ENCODE measurements around the gene ELF1.

ELF1 gene

DNA sequence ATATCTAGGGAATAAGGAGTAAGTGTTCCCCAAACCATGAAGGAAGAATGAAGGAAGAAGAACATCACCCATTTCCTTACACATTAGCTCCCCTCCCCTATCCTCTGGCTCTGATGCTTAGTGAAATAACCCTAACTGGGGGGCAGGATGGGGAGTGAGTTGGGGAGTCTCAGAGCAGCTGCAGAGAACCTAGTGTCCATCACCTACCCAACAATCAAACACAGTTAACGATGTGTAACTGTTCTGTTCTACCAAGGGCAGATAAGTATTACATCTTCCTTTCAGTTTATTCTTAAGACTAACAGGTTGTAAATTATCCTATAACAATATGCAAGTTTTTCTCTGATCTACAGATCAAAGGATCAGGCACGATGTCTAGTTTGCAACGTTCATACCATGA, 12.8 kb downstream of the ELF1 start:
- DNase-seq = no peak

DNA sequence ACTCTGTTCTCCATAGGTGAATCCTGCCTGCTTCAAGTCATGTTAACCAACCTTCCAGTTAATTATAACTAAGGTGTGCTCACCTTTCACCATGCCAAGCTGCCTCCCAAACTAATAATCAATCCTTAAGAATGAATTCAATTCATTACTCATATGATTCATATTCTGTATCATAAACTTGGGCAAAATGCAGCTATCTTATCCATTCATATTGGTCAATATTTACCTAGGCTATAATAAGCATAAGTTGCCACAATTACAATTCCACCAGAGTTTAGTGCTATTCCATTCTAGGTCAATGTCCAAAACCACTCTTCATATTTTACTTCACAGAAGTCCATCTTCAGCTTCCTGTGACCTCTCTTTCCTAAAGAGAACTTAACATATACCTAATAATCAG, 13.4 kb downstream of the ELF1 start:
- DNase-seq = no peak

DNA sequence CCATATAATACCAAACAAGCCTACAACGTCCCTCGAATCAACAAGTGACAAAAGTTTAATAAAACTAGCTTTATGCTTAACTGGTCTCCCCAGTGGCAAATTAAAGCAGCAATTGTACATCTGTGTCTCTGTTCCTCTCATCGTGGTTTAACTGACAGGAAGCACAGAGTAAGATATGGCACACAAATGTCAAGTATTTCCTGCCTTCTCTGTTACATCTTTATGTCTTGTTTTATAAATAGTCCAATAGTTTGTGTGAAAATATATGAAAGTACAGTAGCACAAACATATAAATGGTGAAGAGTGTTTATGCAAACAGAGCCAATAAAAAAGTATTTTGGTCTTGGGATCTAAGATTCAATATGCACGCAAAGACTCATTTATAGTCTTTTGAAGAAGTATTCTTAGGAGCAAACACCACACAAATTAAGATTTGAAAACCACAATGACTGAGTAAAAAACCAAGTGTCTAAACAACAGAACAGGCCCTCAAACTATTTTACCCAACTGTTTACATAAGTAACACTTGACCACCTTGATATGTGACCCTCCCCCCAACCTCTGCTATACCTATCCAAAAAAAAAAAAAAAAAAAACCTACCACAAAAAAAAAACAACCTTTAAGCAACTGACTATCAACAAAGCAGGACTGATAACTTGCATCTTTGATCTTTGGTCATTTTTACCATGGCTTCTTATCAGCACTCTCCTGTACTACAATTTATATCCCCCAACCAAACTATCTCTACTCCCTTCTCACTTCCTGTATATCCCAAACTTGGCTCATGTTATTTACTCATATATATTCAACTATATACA, 14.0 kb downstream of the ELF1 start:
- no peak for DNase-seq

DNA sequence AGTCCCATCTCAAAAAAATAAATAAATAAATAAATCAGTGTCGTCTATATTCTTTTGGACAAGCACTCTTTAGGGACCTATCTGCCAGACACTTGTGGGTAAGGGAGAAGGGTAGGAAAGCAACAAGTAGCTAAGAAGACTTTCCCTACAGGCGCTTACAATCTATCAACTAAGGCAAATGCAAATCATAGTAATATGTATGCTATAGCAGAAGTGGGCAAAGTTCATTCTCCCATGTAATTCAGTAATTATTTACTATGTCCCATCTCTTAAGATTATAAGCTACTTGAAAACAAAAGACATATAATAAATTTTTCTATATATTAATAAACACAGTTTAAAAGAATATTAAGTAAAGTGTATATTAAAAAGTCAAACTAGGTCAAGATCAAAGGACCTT, 16.5 kb downstream of the ELF1 start:
- DNase-seq = no peak

DNA sequence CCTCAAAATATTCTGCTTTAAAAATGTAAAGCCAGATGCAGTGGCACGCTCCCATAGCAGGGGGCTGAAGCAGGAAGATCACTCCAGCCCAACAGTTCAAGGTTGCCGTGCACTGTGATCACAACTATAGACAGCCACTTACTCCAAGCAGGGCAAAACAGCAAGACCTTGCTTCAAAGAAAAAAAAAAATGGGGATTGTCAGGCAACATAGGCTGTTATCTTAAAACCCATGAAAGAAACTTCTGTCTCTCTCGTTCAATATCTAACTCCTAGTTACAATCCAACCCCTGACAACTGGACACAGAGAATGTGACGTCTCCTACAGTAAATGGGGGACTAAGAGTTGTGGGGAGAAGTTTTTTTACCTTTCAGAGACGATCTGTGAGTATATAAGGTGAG, 17.4 kb downstream of the ELF1 start:
- DNase-seq = no peak

DNA sequence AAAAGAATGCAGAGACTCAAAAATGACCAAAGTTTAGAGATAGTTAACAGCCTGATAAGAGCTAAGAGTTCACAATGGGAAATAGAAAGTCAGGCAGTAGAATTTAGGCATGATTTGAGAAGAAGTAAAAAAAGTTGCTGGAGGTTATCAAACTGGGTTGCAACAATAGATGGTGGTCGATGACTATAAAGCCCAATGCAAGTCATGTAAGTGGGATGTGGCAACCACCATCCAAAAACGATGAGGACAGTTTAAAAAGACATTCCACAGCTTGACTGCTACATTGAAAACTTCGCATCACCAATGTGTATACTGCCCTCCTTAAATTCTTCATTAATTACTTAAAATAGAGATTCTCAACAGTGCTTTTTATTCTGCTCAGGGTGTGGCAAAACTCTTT, 19.7 kb downstream of the ELF1 start:
- no peak for DNase-seq

DNA sequence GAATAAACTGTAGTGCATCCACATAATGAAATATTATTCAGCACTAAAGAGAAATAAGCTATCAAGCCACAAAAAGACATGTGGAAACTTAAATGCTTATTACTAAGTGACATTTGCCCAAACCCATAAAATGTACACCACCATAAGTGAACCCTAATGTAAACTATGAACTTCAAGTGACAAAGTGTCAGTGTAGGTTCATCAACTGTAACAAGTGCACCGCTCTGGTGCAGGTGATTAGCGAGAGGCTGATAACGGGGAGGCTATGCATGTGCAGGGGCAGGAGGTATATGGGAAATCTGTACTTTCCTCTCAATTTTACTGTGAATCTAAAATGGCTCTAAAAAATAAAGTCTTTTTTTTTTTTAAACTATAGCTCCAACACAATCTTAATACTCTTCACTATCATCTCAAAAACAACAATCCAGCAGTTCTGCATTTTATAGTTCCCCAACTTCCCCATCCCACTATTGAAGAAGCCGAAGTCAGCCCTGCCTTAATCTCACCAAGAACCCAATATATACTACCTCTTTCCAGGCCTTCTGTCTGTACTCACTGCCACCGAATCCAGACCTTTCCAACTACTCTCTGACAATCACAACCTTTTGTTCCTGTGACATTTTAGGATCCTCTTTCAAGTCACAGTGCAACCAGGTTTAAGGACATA, 22.6 kb downstream of the ELF1 start:
- DNase-seq = no peak

DNA sequence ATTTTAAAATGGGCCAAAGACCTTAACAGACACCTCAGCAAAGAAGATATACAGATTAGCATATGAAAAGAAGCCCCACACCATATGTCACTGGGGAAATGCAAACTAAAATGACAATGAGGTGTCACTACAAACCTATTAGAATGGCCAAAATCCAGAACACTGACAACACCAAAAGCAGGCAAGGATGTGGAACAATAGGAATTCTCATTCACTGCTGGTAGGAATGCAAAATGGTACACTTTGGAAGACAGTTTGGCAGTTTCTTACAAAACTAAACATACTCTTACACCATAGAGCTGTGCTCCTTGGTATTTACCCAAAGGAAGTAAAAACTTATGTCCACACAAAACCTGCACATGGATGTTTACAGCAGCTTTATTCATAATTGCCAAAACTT, 23.1 kb downstream of the ELF1 start:
- no peak for DNase-seq

DNA sequence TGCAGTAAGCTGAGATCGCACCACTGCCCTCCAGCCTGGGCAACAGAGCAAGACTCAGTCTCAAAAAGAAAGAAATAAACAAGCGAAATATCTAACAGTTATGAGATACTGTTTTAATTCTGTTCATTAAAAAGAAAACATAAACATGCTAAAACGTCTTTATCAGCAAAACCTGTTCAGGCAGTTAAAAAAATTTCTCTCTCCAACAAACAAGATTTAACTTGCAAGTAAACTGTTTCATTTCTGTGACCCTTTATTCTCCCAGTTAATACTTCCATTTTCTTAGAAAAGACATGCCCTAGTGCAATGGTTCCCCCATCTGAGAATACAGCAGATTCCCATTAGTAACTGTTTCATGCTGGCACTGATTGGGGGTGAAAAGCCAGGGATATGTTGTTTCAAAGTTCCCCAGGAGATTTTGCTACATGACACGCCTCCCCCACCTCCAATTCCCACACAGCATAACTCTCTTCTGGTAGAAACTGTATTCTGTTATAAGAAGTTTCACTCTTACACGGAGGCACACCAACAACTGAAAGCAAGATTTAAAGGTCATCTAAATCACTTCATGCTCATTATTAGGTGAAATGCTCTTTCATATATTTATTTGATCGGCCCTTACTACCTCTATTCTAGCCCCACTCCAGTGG, 24.4 kb downstream of the ELF1 start:
- no peak for DNase-seq

DNA sequence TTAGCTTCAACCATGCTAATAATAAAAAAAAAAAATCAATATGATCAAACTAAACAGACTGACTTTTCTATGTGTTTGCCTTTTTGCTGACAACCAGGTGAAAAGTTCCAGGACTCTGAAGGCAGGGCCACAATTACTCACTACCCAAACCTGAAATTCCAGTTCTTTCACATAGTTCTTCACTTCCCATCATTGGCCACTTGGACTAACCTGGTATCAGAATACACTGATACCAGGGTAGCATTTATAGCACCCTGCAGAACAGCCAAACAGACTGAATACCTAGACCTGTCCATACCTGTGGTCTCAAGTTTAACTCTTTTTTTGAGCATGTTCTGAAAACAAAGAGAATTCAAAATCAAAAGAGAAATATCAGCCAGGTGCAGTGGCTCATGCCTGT, 25.1 kb downstream of the ELF1 start:
- DNase-seq = no peak

DNA sequence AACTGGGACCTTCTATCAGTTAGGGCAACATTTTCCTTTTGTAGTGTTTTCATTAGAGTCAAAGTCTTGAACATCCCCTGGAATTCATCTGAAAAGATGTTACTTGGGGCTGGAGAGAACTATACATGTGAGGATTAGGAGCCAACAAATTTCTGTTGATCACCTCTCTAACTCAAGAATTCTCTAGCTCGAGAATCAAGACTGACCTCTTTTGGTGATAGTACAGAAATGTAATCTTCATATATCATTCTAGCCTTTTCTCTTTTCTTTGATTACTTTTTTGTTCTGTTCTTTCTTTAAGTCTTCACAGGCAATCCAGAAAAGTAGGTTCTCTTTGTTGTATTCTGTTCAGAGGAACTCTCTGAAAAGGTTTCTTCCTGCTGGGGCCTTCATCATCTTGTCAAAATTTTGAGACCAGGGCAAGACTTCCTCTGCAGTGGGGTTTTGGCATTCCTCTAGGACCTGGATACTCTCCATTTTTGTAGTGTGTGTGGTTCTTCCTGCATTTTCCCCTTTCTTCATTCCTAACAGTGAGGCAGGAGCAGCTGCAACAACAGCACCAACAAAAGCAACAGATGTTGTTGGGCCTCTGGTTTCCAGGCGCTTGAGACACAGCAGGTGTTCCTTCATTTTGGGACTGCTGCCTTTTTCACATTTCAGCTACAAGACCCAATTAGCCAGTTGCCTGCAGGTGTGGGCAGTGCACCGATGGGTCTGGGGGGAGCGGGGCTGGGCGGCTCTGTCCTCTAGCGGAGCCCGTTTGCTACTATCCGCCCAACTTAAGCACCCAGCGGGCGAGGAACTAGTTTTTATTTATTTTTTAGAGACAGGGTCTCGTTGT, 26.2 kb downstream of the ELF1 start:
- DNase-seq = peak in 1 of 2 experiments; percentile 45

DNA sequence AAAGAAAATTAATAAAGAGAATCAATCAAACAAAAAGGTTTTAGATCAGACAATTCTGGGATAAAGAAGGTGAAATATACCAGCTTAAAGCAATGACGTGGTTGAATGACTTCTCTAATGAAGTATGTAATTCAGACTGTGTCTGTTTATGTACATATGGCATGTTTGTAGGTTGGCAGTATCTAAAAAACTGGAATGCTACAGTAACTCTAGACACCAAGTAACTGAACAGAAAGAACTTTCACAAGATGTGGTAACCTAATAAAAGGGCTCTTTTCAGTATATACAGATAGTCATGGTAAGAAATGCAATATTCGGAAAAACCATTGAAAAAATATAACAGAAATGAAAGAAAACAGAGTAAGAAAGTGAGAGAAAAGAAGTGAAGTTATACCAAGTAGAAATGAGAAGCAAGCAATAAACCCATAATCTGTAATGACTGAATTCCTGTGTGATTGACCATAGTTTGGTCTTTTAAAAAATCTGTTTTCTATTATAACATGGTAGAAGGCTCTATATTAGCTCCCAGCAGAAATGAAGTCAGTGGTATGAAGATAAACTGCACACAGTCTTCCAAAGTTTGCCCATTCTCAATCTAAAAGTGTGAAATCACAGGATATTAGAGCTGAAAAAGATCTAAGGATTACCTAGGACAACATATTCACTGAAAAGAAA, 31.4 kb downstream of the ELF1 start:
- no peak for DNase-seq

DNA sequence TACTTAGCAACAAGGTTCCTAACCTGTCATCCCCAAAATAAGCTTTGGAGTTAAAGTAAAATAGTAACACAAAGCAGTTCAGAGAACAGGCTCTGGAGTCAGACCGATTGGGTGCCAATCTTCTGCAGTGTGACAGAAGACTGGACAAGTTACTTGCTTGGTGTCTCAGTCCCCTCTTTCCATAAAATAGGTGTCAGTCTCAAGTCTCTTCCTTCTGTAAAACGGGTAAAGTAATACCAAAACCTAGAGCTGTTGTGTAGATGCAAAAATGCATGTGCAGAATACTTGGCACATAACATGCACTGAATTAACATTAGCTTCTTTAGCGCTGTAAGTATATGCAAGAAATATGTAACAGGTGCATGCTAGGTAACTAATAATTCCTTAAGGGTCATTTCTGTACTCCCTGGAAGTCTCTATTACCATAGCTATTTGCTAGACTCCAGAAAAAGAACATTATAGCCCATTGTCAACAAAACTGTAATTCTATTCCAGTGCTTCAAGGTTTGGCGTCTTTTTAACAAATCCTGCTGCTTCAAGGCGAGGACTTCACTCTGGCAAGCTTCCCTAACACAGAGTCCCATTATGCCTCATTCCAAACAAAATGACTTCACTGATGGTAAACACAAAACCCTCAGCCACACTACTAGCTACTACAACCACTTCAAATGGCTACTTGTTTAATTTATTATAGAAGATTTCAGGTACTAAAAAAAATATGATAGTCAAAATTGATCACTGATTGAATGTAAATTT, 32.8 kb downstream of the ELF1 start:
- peak in 1 of 2 experiments; percentile 26 for DNase-seq

DNA sequence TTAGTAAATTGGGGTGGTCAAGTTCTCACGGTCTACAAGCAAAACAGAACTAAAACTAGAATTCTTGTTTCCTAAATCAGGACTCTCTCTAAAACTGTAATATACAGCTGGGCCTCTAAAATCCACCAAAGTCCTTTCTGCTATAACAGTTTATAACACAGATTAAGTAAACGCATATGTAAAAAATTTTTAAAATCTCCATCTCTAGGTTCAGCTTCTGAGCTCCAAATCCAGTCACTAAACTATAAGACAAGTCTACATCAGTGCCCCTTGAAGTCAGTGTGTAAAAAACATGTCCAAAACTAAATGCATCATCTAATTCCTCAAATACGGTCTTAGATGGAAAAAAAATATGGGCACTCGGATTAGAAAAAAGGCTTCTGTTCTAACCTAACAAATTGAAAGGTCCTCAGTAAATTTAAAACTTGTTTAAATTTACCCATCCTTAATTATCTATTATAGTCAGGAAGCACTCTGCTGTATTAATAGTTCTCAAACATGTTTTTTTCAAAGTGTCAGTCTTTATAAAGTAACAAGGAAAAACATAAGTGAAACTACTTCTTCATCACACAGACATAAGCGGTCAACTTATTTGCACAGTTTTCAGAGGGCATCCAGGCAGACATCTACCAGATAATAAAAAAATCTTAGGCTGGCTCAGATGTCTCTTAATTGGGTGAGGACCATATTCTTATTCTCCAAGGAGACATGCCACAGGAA, 33.6 kb downstream of the ELF1 start:
- DNase-seq = no peak

DNA sequence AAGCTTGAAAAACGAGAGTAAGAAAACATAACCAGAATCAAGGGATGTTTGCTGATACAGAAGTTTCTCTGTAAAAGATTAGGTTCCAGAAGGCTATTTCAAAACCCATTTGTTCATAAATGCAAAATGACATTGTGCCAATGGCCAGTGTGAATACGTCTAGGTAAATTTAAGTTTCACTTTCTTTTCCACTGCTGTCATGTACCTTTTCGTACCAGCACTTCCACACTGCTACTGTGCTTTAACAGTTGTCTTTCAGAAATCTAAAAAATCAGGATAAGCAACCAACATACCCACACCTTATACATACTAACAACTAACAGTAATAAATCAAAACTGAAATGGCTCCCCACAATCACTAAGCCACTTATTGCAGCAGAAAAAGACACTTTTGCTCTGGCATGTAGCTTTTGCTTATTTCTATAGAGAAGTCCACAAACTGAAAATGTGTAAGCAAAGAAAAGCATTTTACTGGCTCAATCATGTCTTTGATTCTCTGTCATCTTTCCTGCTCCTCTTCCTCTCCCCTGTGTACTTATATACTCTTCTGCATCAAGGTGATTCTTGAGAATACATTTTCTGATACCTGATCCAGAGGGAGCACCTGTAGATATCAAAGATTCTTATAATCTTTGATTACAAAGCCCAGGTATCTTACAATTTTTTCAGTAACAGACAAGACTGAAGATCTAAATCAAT, 34.3 kb downstream of the ELF1 start:
- DNase-seq = no peak

DNA sequence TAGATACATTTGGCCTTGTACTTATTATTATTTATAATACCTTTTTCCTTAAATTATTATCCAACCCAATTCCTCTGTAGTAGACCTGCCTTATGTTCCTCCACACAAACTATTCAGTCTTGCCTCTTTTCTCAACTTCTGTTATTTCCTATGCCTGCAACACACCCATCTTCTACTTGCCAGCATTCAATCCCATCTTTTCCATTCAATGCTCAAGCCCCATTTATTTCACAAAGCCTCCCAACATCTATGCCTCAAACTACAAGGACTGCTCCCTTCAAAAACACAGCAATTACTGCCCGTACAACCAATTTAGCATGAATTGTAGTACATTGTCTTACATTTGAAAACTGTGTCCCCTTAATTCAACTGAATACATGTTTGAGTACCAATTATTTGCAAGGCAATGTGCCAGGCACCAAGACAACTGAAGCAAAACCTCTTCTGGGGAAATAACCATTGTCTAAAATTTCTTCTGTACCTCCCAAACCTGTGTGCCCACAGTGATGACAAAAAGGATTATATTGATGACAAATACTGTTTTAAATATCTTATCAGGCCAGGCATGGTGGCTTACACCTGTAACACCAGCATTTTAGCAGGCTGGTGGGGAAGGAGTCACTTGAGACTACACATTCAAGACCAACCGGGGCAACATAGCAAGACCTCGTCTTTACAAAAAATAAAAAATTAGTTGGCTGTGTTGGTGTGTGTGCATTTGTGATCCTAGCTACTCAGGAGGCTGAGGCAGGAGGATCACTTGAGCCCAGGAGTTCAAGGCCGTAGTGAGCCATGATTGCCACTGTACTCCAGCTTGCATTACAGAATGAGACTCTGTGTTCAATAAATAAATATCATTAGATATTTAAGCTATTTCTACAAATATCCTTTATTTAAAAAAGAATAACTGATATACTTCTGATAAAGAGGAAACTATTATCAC, 35.1 kb downstream of the ELF1 start:
- peak; percentile 21 to 60 for DNase-seq

DNA sequence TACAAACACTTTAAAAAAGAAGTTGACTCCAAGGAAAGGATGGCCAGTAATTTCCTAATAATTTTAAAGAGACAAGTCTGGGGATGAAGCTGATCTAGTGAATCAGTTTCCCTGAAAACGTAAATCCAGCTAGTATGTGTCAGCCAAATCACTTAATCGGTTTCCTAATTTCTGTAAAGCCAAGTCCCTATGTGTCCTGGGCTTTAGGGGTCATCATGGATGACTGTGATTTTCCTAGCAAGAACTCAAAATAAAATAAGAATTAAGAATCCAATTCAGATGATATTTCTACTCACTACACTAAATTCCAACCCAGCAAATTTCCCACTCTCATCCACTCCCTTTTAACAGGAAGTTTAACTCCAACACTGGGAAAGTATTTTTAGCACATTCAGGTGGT, 35.9 kb downstream of the ELF1 start:
- DNase-seq = no peak

DNA sequence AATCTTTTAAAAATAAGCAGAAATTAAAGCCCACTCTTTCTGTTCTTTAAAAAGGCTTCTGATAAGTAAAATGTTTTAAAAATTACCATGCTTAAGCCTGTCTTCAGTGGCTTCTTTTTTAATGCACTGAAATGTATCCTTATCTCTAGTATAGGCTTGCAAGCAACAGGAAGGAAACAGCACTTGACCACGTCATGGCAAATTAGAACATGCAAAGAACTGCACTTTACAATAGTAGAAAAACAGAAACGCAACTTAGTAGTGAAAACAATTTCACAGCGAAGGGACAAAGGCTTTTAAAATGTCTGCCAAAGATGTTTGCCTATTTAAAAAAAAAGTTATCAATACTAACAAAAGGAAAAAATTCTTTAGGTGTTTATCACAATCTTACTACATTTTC, 36.3 kb downstream of the ELF1 start:
- DNase-seq = peak in 1 of 2 experiments; percentile 9

DNA sequence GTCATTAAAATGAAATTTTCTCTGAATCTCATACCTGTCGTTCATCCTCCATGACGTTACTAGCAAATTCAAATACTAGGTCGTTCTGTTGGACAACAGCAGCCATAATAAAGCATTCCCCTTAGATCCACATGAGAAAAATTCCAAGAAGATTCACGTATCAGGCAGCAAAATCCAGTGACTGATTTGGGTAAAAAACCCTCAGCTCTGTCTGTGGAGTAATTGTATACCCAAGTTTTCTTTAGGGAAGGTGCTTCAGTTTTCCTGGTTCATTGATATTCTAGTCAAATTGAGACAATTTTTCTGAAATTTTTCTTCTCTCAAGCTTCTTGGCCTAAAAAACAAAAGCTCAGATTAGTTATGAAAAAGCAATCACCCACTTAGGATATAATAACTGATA, 37.2 kb downstream of the ELF1 start:
- DNase-seq = no peak
